ENCODE data around the gene ZBTB20. TPM values are rescaled to one million over a fixed set of nuclear protein-coding genes. Genes with fewer than 3 reads are reported as not detected.

ZBTB20 gene
- total RNA-seq, 1 donor from 2014 or later, result 3.9 TPM

GRCh38 chr3:114848082-114848481 lies 299.0 kb downstream of the ZBTB20 start:
- Histone ChIP-seq H3K36me3 (ENCODE audit: control insufficient read depth, insufficient read depth, low read length) (no peaks in the 10 kb centered on the region), H3K27me3 (ENCODE audit: control insufficient read depth, insufficient read depth, low read length) (no peaks in the 10 kb centered on the region), H3K4me3 (ENCODE audit: low read depth, low read length) (no peak overlapping the region)
- DNase-seq (ENCODE audit: low read depth), result no peak
- FAIRE-seq, result no peak
- TF ChIP-seq CTCF (IDR thresholded peaks at IDR 0.05; ENCODE audit: insufficient read depth, low read length, severe bottlenecking), result no peak

GRCh38 chr3:114847564-114847963 lies 299.5 kb downstream of the ZBTB20 start:
- H3K4me3 ChIP-seq (ENCODE audit: low read depth, low read length), result no peak overlapping the region
- FAIRE-seq (no peak), DNase-seq (ENCODE audit: low read depth) (no peak)
- H3K36me3 ChIP-seq (ENCODE audit: control insufficient read depth, insufficient read depth, low read length), result no peaks in the 10 kb centered on the region
- TF ChIP-seq CTCF (IDR thresholded peaks at IDR 0.05; ENCODE audit: insufficient read depth, low read length, severe bottlenecking), result no peak
- H3K27me3 ChIP-seq (ENCODE audit: control insufficient read depth, insufficient read depth, low read length), result no peaks in the 10 kb centered on the region

- TF ChIP-seq CTCF (IDR thresholded peaks at IDR 0.05; ENCODE audit: insufficient read depth, low read length, severe bottlenecking), result no peak
- DNase-seq (ENCODE audit: low read depth) (no peak), FAIRE-seq (no peak)
- no peaks in the 10 kb centered on the region for H3K36me3 ChIP-seq (ENCODE audit: control insufficient read depth, insufficient read depth, low read length)
- H3K4me3 ChIP-seq (ENCODE audit: low read depth, low read length), result no peak overlapping the region
- no peaks in the 10 kb centered on the region for H3K27me3 ChIP-seq (ENCODE audit: control insufficient read depth, insufficient read depth, low read length)
These were observed 300.3 kb downstream of the ZBTB20 start for GRCh38 chr3:114846779-114847178.

GRCh38 chr3:114846252-114846651 lies 300.8 kb downstream of the ZBTB20 start:
- Histone ChIP-seq H3K27me3 (ENCODE audit: control insufficient read depth, insufficient read depth, low read length) (no peaks in the 10 kb centered on the region), H3K36me3 (ENCODE audit: control insufficient read depth, insufficient read depth, low read length) (no peaks in the 10 kb centered on the region), H3K4me3 (ENCODE audit: low read depth, low read length) (no peak overlapping the region)
- FAIRE-seq (peak; percentile 7), DNase-seq (ENCODE audit: low read depth) (no peak)
- no peak for TF ChIP-seq CTCF (IDR thresholded peaks at IDR 0.05; ENCODE audit: insufficient read depth, low read length, severe bottlenecking)

- Histone ChIP-seq H3K4me3 (ENCODE audit: low read depth, low read length) (no peak overlapping the region), H3K36me3 (ENCODE audit: control insufficient read depth, insufficient read depth, low read length) (no peaks in the 10 kb centered on the region), H3K27me3 (ENCODE audit: control insufficient read depth, insufficient read depth, low read length) (no peaks in the 10 kb centered on the region)
- DNase-seq (ENCODE audit: low read depth) (peak; percentile 84), FAIRE-seq (no peak)
- TF ChIP-seq CTCF (IDR thresholded peaks at IDR 0.05; ENCODE audit: insufficient read depth, low read length, severe bottlenecking), result no peak
These were observed 305.6 kb downstream of the ZBTB20 start for GRCh38 chr3:114841515-114841914.

GRCh38 chr3:114839476-114839875 lies 307.6 kb downstream of the ZBTB20 start:
- TF ChIP-seq CTCF (IDR thresholded peaks at IDR 0.05; ENCODE audit: insufficient read depth, low read length, severe bottlenecking), result no peak
- FAIRE-seq (no peak), DNase-seq (ENCODE audit: low read depth) (no peak)

More at GRCh38 chr3:114839476-114839875, 307.6 kb downstream of the ZBTB20 start:
- H3K36me3 ChIP-seq (ENCODE audit: control insufficient read depth, insufficient read depth, low read length), result no peaks in the 10 kb centered on the region
- H3K4me3 ChIP-seq (ENCODE audit: low read depth, low read length), result no peak overlapping the region
- no peaks in the 10 kb centered on the region for H3K27me3 ChIP-seq (ENCODE audit: control insufficient read depth, insufficient read depth, low read length)
